AG09309 (cell line): ENCODE data around the gene CALY.
A peak's percentile ranks its signal among the peaks of the same experiment; 100 is the strongest.
"Not testable (repeated sequence)": the region's sequence is repeated elsewhere in the genome, so short reads cannot be mapped to it uniquely, and the experiment has no call there.

Experiments used
- DNase-seq: peaks from one replicate; pipeline ENCODE4 v3.0.0-alpha.2; 2010; ENCODE audit warnings: low read depth
- H3K4me3 ChIP-seq: 2 replicates; pipeline ENCODE4 v1.5.1; 2011; ENCODE audit warnings: mild to moderate bottlenecking, low read depth, low read length, moderate library complexity; ENCODE audit not compliant: control insufficient read depth
- CTCF ChIP-seq: IDR thresholded peaks from 2 replicates; pipeline ENCODE4 v1.5.1; 2011; ENCODE audit warnings: mild to moderate bottlenecking, low read depth, low read length, inconsistent platforms; ENCODE audit not compliant: insufficient read depth, control insufficient read depth; ENCODE audit errors: missing control alignments

Gene CALY

GRCh38 chr10:133379152-133379800 is 42.6 kb upstream of the CALY start, which contains the start of gene PAOX:
Gene PAOX, plus strand, starts transcription at chr10:133379262. Its CDS starts 55 bp downstream, at chr10:133379317.
- TF ChIP-seq CTCF: no peak
- DNase-seq: no peak

GRCh38 chr10:133378251-133379096 is 41.8 kb upstream of the CALY start:
- peak overlapping the region; percentile 74 for H3K4me3 ChIP-seq
- TF ChIP-seq CTCF: no peak
- DNase-seq: no peak

More at GRCh38 chr10:133379152-133379800, 42.6 kb upstream of the CALY start, which contains the start of gene PAOX:
- peak within 1 kb of the TSS; percentile 74 for H3K4me3 ChIP-seq

GRCh38 chr10:133377818-133378250 is 41.1 kb upstream of the CALY start:
- no peak for TF ChIP-seq CTCF
- H3K4me3 ChIP-seq: peak overlapping the region; percentile 74
- DNase-seq: no peak

GRCh38 chr10:133377025-133377817 is 40.5 kb upstream of the CALY start:
- TF ChIP-seq CTCF: no peak
- H3K4me3 ChIP-seq: no peak overlapping the region
- DNase-seq: no peak

GRCh38 chr10:133376183-133376582 is 39.5 kb upstream of the CALY start:
- not testable (repeated sequence) for H3K4me3 ChIP-seq, DNase-seq

GRCh38 chr10:133375357-133376115 is 38.8 kb upstream of the CALY start:
- TF ChIP-seq CTCF: no peak
- DNase-seq: no peak
- H3K4me3 ChIP-seq: no peak overlapping the region
